GM10266 (cell line): ENCODE data around the gene PRKD2.
"Not testable (repeated sequence)": the region's sequence is repeated elsewhere in the genome, so short reads cannot be mapped to it uniquely, and the experiment has no call there.

ENCODE experiments used
- DNase-seq: peaks from one replicate; pipeline ENCODE4 v3.0.0; 2012; ENCODE audit errors: extremely low spot score
- CTCF ChIP-seq: IDR thresholded peaks from 2 replicates; pipeline ENCODE4 v1.5.1; 2012; ENCODE audit warnings: mild to moderate bottlenecking, low read depth; ENCODE audit not compliant: control insufficient read depth, insufficient read depth; ENCODE audit errors: missing control alignments

Gene PRKD2

GRCh38 chr19:46715620-46715974 lies 1.3 kb downstream of the PRKD2 start:
- DNase-seq, result no peak
- TF ChIP-seq CTCF, result no peak

GRCh38 chr19:46714444-46715106 lies 2.3 kb downstream of the PRKD2 start:
- no peak for TF ChIP-seq CTCF
- DNase-seq, result peak; percentile 86

GRCh38 chr19:46713781-46714443 lies 3.0 kb downstream of the PRKD2 start:
- TF ChIP-seq CTCF, result no peak

GRCh38 chr19:46712768-46713338 lies 4.1 kb downstream of the PRKD2 start:
- DNase-seq, result not testable (repeated sequence)

More at GRCh38 chr19:46713781-46714443, 3.0 kb downstream of the PRKD2 start:
- DNase-seq, result peak; percentile 85

GRCh38 chr19:46710687-46711086 lies 6.2 kb downstream of the PRKD2 start:
- no peak for DNase-seq
- no peak for TF ChIP-seq CTCF

- DNase-seq, result peak; percentile 90
- TF ChIP-seq CTCF, result peak; percentile 93
These were observed 12.4 kb downstream of the PRKD2 start for GRCh38 chr19:46704379-46705076.

GRCh38 chr19:46700704-46701103 lies 16.2 kb downstream of the PRKD2 start:
- no peak for TF ChIP-seq CTCF
- DNase-seq, result no peak
